B cell (primary cell): ENCODE measurements around the gene KCNT2.

Source experiments
- EZH2 ChIP-seq: IDR thresholded peaks from 2 replicates; pipeline ENCODE4 v1.6.1; 2012; ENCODE audit warnings: borderline replicate concordance, low read depth, mild to moderate bottlenecking, moderate library complexity, low read length; ENCODE audit not compliant: insufficient read depth, poor library complexity, severe bottlenecking
- TF ChIP-seq, protein P1 (sequence below): fragments of 200-600 bp; IDR thresholded peaks from one replicate; pipeline ENCODE4 v1.8.0; 2022; ENCODE audit warnings: antibody characterized with exemption, mild to moderate bottlenecking

DNA sequence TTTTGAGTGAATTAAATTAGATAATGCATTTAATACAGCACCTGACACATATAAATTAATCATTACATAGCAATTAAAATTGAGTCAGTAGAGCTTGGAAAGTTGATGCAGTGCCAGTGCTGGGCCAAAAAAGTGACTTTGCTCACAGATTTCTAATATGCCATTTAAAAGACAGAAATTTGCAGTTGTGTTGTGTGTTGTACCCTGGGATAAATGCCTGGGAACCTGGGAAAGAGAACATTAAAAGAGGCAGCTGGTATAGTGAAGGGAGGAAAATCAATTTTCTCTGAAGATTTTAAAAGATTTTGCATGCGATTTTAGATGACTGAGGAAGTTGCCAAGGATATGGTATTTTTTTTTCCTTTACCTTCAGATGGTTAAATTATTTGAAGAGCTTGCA, 32.7 kb upstream of the KCNT2 start:
- TF ChIP-seq, protein P1, sequence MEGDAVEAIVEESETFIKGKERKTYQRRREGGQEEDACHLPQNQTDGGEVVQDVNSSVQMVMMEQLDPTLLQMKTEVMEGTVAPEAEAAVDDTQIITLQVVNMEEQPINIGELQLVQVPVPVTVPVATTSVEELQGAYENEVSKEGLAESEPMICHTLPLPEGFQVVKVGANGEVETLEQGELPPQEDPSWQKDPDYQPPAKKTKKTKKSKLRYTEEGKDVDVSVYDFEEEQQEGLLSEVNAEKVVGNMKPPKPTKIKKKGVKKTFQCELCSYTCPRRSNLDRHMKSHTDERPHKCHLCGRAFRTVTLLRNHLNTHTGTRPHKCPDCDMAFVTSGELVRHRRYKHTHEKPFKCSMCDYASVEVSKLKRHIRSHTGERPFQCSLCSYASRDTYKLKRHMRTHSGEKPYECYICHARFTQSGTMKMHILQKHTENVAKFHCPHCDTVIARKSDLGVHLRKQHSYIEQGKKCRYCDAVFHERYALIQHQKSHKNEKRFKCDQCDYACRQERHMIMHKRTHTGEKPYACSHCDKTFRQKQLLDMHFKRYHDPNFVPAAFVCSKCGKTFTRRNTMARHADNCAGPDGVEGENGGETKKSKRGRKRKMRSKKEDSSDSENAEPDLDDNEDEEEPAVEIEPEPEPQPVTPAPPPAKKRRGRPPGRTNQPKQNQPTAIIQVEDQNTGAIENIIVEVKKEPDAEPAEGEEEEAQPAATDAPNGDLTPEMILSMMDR: no peak
- no peak for TF ChIP-seq EZH2
